HCT116 (cell line): ENCODE measurements around the gene GDPD5. TPM values are rescaled to one million over a fixed set of nuclear protein-coding genes. Genes with fewer than 3 reads are reported as not detected.
"Not testable (repeated sequence)": the region's sequence is repeated elsewhere in the genome, so short reads cannot be mapped to it uniquely, and the experiment has no call there.

ENCODE experiments used
- ATAC-seq: fragments of 200-7000 bp; cut with Tn5 transposase; 2 replicates; pipeline ENCODE4 v1.9.1; 2020; ENCODE audit warnings: mild to moderate bottlenecking, moderate library complexity
- BruUV-seq: library from RNA; stranded (reverse); fragments of 400-500 nt; replicated peaks from 2 replicates; lab custom pipeline; 2021; lab: Mats Ljungman, UMichigan
- CTCF ChIA-PET: fragments of 300-600 bp; sonication (Branson Sonifier 250); formaldehyde crosslinking; loops from one replicate; lab custom pipeline; 2021; ENCODE audit warnings: antibody characterized with exemption; lab: Charles Lee
- POLR2A ChIA-PET: fragments of 300-600, 350-600 bp; sonication (Branson Sonifier 250); formaldehyde crosslinking; loops from one replicate; lab custom pipeline; 2021; ENCODE audit warnings: antibody characterized with exemption; lab: Charles Lee
- RAD21 ChIA-PET, 2 experiments: fragments of 300-600 bp; sonication (Branson Sonifier 250); formaldehyde crosslinking; loops; one replicate each; lab custom pipeline; 2023; ENCODE audit warnings: low total read pairs in 2 of 2; ENCODE audit not compliant: uncharacterized antibody in 2 of 2, unreplicated experiment in 2 of 2, low non-redundant PET in 1 of 2; lab: Charles Lee
- DNase-seq: peaks from one replicate; pipeline ENCODE4 v3.0.0-alpha.2; 2010; ENCODE audit warnings: low read depth, low spot score
- H2AFZ ChIP-seq: fragments of 200-600 bp; shearing (Covaris generic), sonication (generic); 2 replicates; pipeline ENCODE4 v1.6.1; 2017; ENCODE audit warnings: low read depth, mixed run types, mixed read lengths, antibody characterized with exemption, low read length; ENCODE audit not compliant: poor library complexity, severe bottlenecking
- H3K27ac ChIP-seq: 2 replicates; pipeline ENCODE4 v1.5.1; 2012; ENCODE audit warnings: low read depth, low read length
- H3K27me3 ChIP-seq: fragments of 200-600 bp; sonication (generic); 2 replicates; pipeline ENCODE4 v1.6.1; 2016; ENCODE audit warnings: mixed run types, low read length, mixed read lengths; ENCODE audit not compliant: insufficient read depth
- H3K36me3 ChIP-seq, 2 experiments: fragments of 200-500 bp in 1 of 2; fragments of 200-600 bp in 1 of 2; sonication (Bioruptor generic) in 1 of 2; sonication (generic) in 1 of 2; 2 replicates each; pipeline versions ENCODE4 v1.5.1 to v1.6.1; 2014 to 2016; ENCODE audit warnings: low read length in 2 of 2, inconsistent platforms in 1 of 2, mixed read lengths in 1 of 2, mixed run types in 1 of 2; ENCODE audit not compliant: insufficient read depth in 2 of 2, control insufficient read depth in 1 of 2
- H3K4me1 ChIP-seq, 2 experiments: fragments of 200-600 bp in 1 of 2; sonication (generic) in 1 of 2; 2 replicates each; pipeline versions ENCODE4 v1.5.1 to v1.6.1; 2012 to 2017; ENCODE audit warnings: low read length in 2 of 2, inconsistent platforms in 1 of 2, mild to moderate bottlenecking in 1 of 2, mixed read lengths in 1 of 2, mixed run types in 1 of 2, moderate library complexity in 1 of 2; ENCODE audit not compliant: insufficient read depth in 2 of 2, control insufficient read depth in 1 of 2
- H3K4me2 ChIP-seq: fragments of 200-600 bp; sonication (generic); 2 replicates; pipeline ENCODE4 v1.6.1; 2017; ENCODE audit warnings: mixed run types, low read length, mixed read lengths
- H3K4me3 ChIP-seq, 2 experiments: fragments of 200-600 bp in 1 of 2; sonication (generic) in 1 of 2; replicated peaks in 1 of 2; 2 replicates each; pipeline ENCODE4 v1.5.1; 2011 to 2016; ENCODE audit warnings: low read length in 2 of 2, control low read depth in 1 of 2, low read depth in 1 of 2, mild to moderate bottlenecking in 1 of 2, mixed read lengths in 1 of 2, mixed run types in 1 of 2
- H3K79me2 ChIP-seq: fragments of 200-600 bp; sonication (generic); 2 replicates; pipeline ENCODE4 v1.6.1; 2017; ENCODE audit warnings: mild to moderate bottlenecking, mixed run types, low read length, moderate library complexity, mixed read lengths; ENCODE audit not compliant: insufficient read depth
- H3K9ac ChIP-seq: fragments of 200-600 bp; sonication (generic); 2 replicates; pipeline ENCODE4 v1.6.1; 2016; ENCODE audit warnings: low read length, mixed read lengths
- H3K9me2 ChIP-seq: fragments of 200-600 bp; sonication (generic), shearing (Covaris generic); 2 replicates; pipeline ENCODE4 v1.6.1; 2017; ENCODE audit warnings: mixed run types, mild to moderate bottlenecking, moderate library complexity; ENCODE audit not compliant: insufficient read depth
- H3K9me3 ChIP-seq, 2 experiments: fragments of 200-500 bp in 1 of 2; fragments of 200-600 bp in 1 of 2; sonication (Bioruptor generic) in 1 of 2; sonication (generic) in 1 of 2; 2 replicates each; pipeline ENCODE4 v1.6.1; 2014 to 2017; ENCODE audit warnings: low read length in 2 of 2, mixed read lengths in 2 of 2, inconsistent platforms in 1 of 2, low read depth in 1 of 2, mild to moderate bottlenecking in 1 of 2, mixed run types in 1 of 2, moderate library complexity in 1 of 2; ENCODE audit not compliant: control insufficient read depth in 1 of 2, insufficient read depth in 1 of 2
- H4K20me1 ChIP-seq: fragments of 200-600 bp; sonication (generic), shearing (Covaris generic); 2 replicates; pipeline ENCODE4 v1.6.1; 2017; ENCODE audit warnings: mixed run types, mild to moderate bottlenecking, moderate library complexity; ENCODE audit not compliant: insufficient read depth
- CBX3 ChIP-seq: IDR thresholded peaks from 2 replicates; pipeline ENCODE4 v1.6.1; 2012; ENCODE audit warnings: low read depth
- ELF1 ChIP-seq: IDR thresholded peaks from 2 replicates; pipeline ENCODE4 v1.6.1; 2012; ENCODE audit warnings: low read depth, borderline replicate concordance
- EZH2phosphoT487 ChIP-seq: fragments of 200-600 bp; IDR thresholded peaks from 2 replicates; pipeline ENCODE4 v1.6.1; 2018; ENCODE audit warnings: antibody characterized with exemption, borderline replicate concordance
- POLR2A ChIP-seq: IDR thresholded peaks from 2 replicates; pipeline ENCODE4 v1.7.0; 2011; ENCODE audit warnings: borderline replicate concordance; ENCODE audit not compliant: insufficient read depth, insufficient read length; ENCODE audit errors: extremely low read depth
- POLR2AphosphoS5 ChIP-seq: IDR thresholded peaks from 2 replicates; pipeline ENCODE4 v1.6.1; 2011; ENCODE audit warnings: mild to moderate bottlenecking, low read depth, low read length, moderate library complexity
- RAD21 ChIP-seq: IDR thresholded peaks from 2 replicates; pipeline ENCODE4 v1.6.1; 2012; ENCODE audit warnings: low read depth, mild to moderate bottlenecking
- SIN3A ChIP-seq: IDR thresholded peaks from 2 replicates; pipeline ENCODE4 v1.6.1; 2012; ENCODE audit warnings: low read depth
- SP1 ChIP-seq: IDR thresholded peaks from 2 replicates; pipeline ENCODE4 v1.6.1; 2012; ENCODE audit warnings: low read depth
- SRF ChIP-seq: IDR thresholded peaks from 2 replicates; pipeline ENCODE4 v1.6.1; 2012; ENCODE audit warnings: low read depth
- TCF7L2 ChIP-seq: IDR thresholded peaks from 2 replicates; pipeline ENCODE4 v1.7.0; 2011; ENCODE audit warnings: borderline replicate concordance, inconsistent platforms; ENCODE audit not compliant: insufficient read depth, insufficient read length; ENCODE audit errors: extremely low read depth
- ZFX ChIP-seq: fragments of 450-650 bp; IDR thresholded peaks from 2 replicates; pipeline ENCODE4 v1.6.1; 2017
- ZNF274 ChIP-seq: fragments of 200-500 bp; sonication (Bioruptor generic); IDR thresholded peaks from 2 replicates; pipeline ENCODE4 v1.6.1; 2014; ENCODE audit warnings: mild to moderate bottlenecking, low read depth, low read length, inconsistent platforms
- intact Hi-C: fragments of 100-400 bp; cut with micrococcal nuclease; formaldehyde crosslinking; loops from 2 replicates; pipeline ENCODE4 v1.10.0; 2022
- total RNA-seq: library from RNA; stranded (reverse); gene quantifications from one replicate; pipeline ENCODE4 v1.2.1, GENCODE V29; 2021; ENCODE audit not compliant: unreplicated experiment
- TF ChIP-seq, protein P1 (sequence below): IDR thresholded peaks from 2 replicates; pipeline ENCODE4 v1.6.1; 2012
- TF ChIP-seq, protein P2 (sequence below): IDR thresholded peaks from 2 replicates; pipeline ENCODE4 v1.6.1; 2012
- TF ChIP-seq, protein P3 (sequence below): IDR thresholded peaks from 2 replicates; pipeline ENCODE4 v1.6.1; 2011; ENCODE audit warnings: mild to moderate bottlenecking, low read length, moderate library complexity; ENCODE audit not compliant: insufficient replicate concordance; ENCODE audit errors: extremely low read depth

Gene GDPD5
- total RNA-seq, 1 experiment from 2014 or later = 27.5 TPM

DNA sequence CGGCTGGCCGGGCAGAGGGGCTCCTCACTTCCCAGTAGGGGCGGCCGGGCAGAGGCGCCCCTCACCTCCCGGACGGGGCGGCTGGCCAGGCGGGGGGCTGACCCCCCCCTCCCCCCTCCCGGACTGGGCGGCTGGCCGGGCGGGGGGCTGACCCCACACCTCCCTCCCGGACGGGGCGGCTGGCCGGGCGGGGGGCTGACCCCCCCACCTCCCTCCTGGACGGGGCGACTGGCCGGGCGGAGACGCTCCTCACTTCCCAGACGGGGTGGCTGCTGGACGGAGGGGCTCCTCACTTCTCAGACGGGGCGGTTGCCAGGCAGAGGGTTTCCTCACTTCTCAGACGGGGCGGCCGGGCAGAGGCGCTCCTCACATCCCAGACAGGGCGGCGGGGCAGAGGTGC lies 115.8 kb downstream of the GDPD5 start:
- H3K27ac ChIP-seq, H3K9ac ChIP-seq, CTCF ChIA-PET, H3K4me1 ChIP-seq, H3K27me3 ChIP-seq, H2AFZ ChIP-seq, BruUV-seq, H3K4me3 ChIP-seq, H3K9me3 ChIP-seq, intact Hi-C loops, RAD21 ChIA-PET, H3K4me2 ChIP-seq, ATAC-seq, POLR2A ChIA-PET, H3K9me2 ChIP-seq, DNase-seq: not testable (repeated sequence)
- peaks cover 40 to 56% of the 10 kb centered on the region in 2 experiments for H3K36me3 ChIP-seq
- peaks cover 36% of the 10 kb centered on the region for H4K20me1 ChIP-seq
- peaks cover 49% of the 10 kb centered on the region for H3K79me2 ChIP-seq

DNA sequence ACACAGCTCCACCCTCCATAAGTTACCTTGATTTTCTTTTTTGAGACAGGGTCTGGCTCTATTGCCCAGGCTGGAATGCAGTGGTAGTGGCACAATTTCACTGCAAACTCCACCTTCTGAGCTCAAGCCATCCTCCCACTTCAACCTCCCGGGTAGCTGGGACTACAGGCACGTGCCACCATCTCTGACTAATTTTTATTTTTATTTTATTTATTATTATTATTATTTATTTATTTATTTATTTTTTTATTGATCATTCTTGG lies 116.9 kb downstream of the GDPD5 start:
- H3K9me2 ChIP-seq = no peaks in the 10 kb centered on the region
- no peaks in the 10 kb centered on the region for H3K9me3 ChIP-seq
- H4K20me1 ChIP-seq = peaks cover 44% of the 10 kb centered on the region
- no TSS peak for BruUV-seq
- no peak overlapping the region for H3K27ac ChIP-seq
- ChIA-PET POLR2A (no interaction called here), CTCF (interaction anchor here (2.4 kb wide), 1 partner anchor 8 kb away, joined by 8 read pairs; no protein-coding TSS in a partner anchor), RAD21 (no interaction called here)
- no peak overlapping the region for H3K4me2 ChIP-seq
- H3K4me1 ChIP-seq = peaks cover 0 to 6% of the 10 kb centered on the region in 2 experiments; a peak in 1 of 4 replicates
- H2AFZ ChIP-seq = no peak overlapping the region
- H3K36me3 ChIP-seq = peaks cover 48 to 60% of the 10 kb centered on the region in 2 experiments
- H3K4me3 ChIP-seq = no peak overlapping the region
- peaks cover 59% of the 10 kb centered on the region for H3K79me2 ChIP-seq
- DNase-seq = no peak
- intact Hi-C loops = no loop called here
- no peaks in the 10 kb centered on the region for H3K27me3 ChIP-seq
- no peak overlapping the region for H3K9ac ChIP-seq
- peak; percentile 20 for ATAC-seq
- TF ChIP-seq RAD21 = no peak
- TF ChIP-seq, protein P1, sequence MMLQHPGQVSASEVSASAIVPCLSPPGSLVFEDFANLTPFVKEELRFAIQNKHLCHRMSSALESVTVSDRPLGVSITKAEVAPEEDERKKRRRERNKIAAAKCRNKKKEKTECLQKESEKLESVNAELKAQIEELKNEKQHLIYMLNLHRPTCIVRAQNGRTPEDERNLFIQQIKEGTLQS = no peak
- TF ChIP-seq EZH2phosphoT487 = no peak
- TF ChIP-seq SRF = no peak
- TF ChIP-seq, protein P2, sequence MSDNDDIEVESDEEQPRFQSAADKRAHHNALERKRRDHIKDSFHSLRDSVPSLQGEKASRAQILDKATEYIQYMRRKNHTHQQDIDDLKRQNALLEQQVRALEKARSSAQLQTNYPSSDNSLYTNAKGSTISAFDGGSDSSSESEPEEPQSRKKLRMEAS = no peak
- TF ChIP-seq TCF7L2 = no peak
- TF ChIP-seq, protein P3, sequence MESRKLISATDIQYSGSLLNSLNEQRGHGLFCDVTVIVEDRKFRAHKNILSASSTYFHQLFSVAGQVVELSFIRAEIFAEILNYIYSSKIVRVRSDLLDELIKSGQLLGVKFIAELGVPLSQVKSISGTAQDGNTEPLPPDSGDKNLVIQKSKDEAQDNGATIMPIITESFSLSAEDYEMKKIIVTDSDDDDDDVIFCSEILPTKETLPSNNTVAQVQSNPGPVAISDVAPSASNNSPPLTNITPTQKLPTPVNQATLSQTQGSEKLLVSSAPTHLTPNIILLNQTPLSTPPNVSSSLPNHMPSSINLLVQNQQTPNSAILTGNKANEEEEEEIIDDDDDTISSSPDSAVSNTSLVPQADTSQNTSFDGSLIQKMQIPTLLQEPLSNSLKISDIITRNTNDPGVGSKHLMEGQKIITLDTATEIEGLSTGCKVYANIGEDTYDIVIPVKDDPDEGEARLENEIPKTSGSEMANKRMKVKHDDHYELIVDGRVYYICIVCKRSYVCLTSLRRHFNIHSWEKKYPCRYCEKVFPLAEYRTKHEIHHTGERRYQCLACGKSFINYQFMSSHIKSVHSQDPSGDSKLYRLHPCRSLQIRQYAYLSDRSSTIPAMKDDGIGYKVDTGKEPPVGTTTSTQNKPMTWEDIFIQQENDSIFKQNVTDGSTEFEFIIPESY = no peak
- TF ChIP-seq ZFX = no peak
- no peak for TF ChIP-seq SP1
- TF ChIP-seq SIN3A = no peak
- TF ChIP-seq POLR2A = no peak
- TF ChIP-seq CBX3 = no peak
- no peak for TF ChIP-seq ELF1
- TF ChIP-seq POLR2AphosphoS5 = no peak
- TF ChIP-seq ZNF274 = no peak
- TF ChIP-seq, all 23 proteins: peak for 0
